ENCODE data around the gene GJA3. TPM values are rescaled to one million over a fixed set of nuclear protein-coding genes. Genes with fewer than 3 reads are reported as not detected.

GJA3 gene
- total and polyA plus RNA-seq, 9 of the 15 experiments (the other 6 are each of a cell fraction or from before 2014, with no cell fraction given) = 0.03 to 0.13 (median 0.04) TPM; not detected in 4

GRCh38 chr13:20119960-20120359 lies 40.9 kb downstream of the GJA3 start (continued):
- TF ChIP-seq ZNF639 (CRISPR knock-in tag; conservative IDR thresholded peaks at IDR 0.05 in 1 of 2, IDR thresholded peaks at IDR 0.05 in 1 of 2) (peak in 1 of 2 experiments; percentile 46; a peak in 1 of 4 replicates), ZNF699 (CRISPR knock-in tag; IDR thresholded peaks at IDR 0.05; ENCODE audit: insufficient replicate concordance) (no peak), ZNF134 (CRISPR knock-in tag; conservative IDR thresholded peaks at IDR 0.05) (0 out of 2 replicates have a peak, but pooled peaks have one; percentile 9), MAX (CRISPR knock-in tag; IDR thresholded peaks at IDR 0.05) (no peak), KAT8 (IDR thresholded peaks at IDR 0.05; ENCODE audit: low read depth) (no peak), ARID4B (CRISPR knock-in tag; IDR thresholded peaks at IDR 0.05) (no peak), DDX20 (tag; IDR thresholded peaks at IDR 0.05; ENCODE audit: low read depth) (peak; percentile 80; the same call in 1 of the 2 replicates), NR2C1 (IDR thresholded peaks at IDR 0.05) (no peak), NR2C1 (tag; IDR thresholded peaks at IDR 0.05) (peak; percentile 79), PYGO2 (tag; IDR thresholded peaks at IDR 0.05) (0 out of 2 replicates have a peak, but pooled peaks have one; percentile 52), ZNF609 (CRISPR knock-in tag; IDR thresholded peaks at IDR 0.05; ENCODE audit: borderline replicate concordance) (no peak), TRIM25 (IDR thresholded peaks at IDR 0.05; ENCODE audit: borderline replicate concordance) (no peak), PCBP1 (IDR thresholded peaks at IDR 0.05; ENCODE audit: low read depth, low read length, poor library complexity, severe bottlenecking) (no peak), NFRKB (IDR thresholded peaks at IDR 0.05; ENCODE audit: low read depth) (no peak)
